Middle frontal gyrus (tissue), 1 donor: ENCODE data around the gene KLHL36.

Source experiments
- DNase-seq: peaks from one replicate; pipeline ENCODE4 v3.0.0-alpha.2; 2015; ENCODE audit warnings: low spot score; ENCODE audit errors: extremely low spot score

Gene KLHL36

GRCh38 chr16:84647828-84648594 is at the start of gene KLHL36:
Gene KLHL36, plus strand, starts transcription at chr16:84648511. Its CDS starts 2,357 bp downstream, at chr16:84650868.
- no peak for DNase-seq

GRCh38 chr16:84599521-84600202 is 48.6 kb upstream of the KLHL36 start:
- DNase-seq = peak; percentile 37

GRCh38 chr16:84600343-84601229 is 47.7 kb upstream of the KLHL36 start:
- DNase-seq = no peak

- DNase-seq = no peak
Measured at GRCh38 chr16:84603140-84603816, 45.0 kb upstream of the KLHL36 start.

- DNase-seq = no peak
Measured at GRCh38 chr16:84603940-84604339, 44.4 kb upstream of the KLHL36 start.

- DNase-seq = no peak
Measured at GRCh38 chr16:84604477-84605013, 43.8 kb upstream of the KLHL36 start.

GRCh38 chr16:84605339-84605848 is 42.9 kb upstream of the KLHL36 start:
- DNase-seq = no peak

- no peak for DNase-seq
Measured at GRCh38 chr16:84606081-84606875, 42.0 kb upstream of the KLHL36 start.

GRCh38 chr16:84607061-84607460 is 41.2 kb upstream of the KLHL36 start:
- no peak for DNase-seq

- no peak for DNase-seq
Measured at GRCh38 chr16:84607694-84608093, 40.6 kb upstream of the KLHL36 start.

- DNase-seq = no peak
Measured at GRCh38 chr16:84608282-84608681, 40.0 kb upstream of the KLHL36 start.

GRCh38 chr16:84609563-84610177 is 38.6 kb upstream of the KLHL36 start:
- DNase-seq = no peak

- DNase-seq = no peak
Measured at GRCh38 chr16:84610376-84610775, 37.9 kb upstream of the KLHL36 start.

- DNase-seq = peak; percentile 34
Measured at GRCh38 chr16:84611041-84611440, 37.3 kb upstream of the KLHL36 start.

GRCh38 chr16:84612686-84613085 is 35.6 kb upstream of the KLHL36 start:
- no peak for DNase-seq

- DNase-seq = no peak
Measured at GRCh38 chr16:84613408-84614072, 34.8 kb upstream of the KLHL36 start.

- no peak for DNase-seq
Measured at GRCh38 chr16:84614073-84614459, 34.2 kb upstream of the KLHL36 start.

GRCh38 chr16:84614623-84614967 is 33.7 kb upstream of the KLHL36 start:
- DNase-seq = no peak
